GM12878 (cell line): ENCODE data around the gene CLMP. TPM values are rescaled to one million over a fixed set of nuclear protein-coding genes. Genes with fewer than 3 reads are reported as not detected.

Experiments used
- ATAC-seq: fragments of 200-7000 bp; cut with Tn5 transposase; 3 replicates; pipeline ENCODE4 v1.9.1; 2020; ENCODE audit warnings: mild to moderate bottlenecking, moderate library complexity
- BruUV-seq: library from RNA; stranded (reverse); fragments of 400-500 nt; replicated peaks from 2 replicates; lab custom pipeline; 2021; lab: Mats Ljungman, UMichigan
- CTCF ChIA-PET: fragments of 300-600 bp; sonication (Branson Sonifier 250); formaldehyde crosslinking; extraction: SDS; loops from one replicate; lab custom pipeline; 2021; ENCODE audit warnings: inconsistent platforms; lab: Yijun Ruan, JAX
- POLR2A ChIA-PET: fragments of 350-600 bp; formaldehyde crosslinking; extraction: SDS; loops from one replicate; lab custom pipeline; 2021; ENCODE audit warnings: inconsistent platforms; lab: Charles Lee
- RAD21 ChIA-PET: fragments of 300-600 bp; sonication (Branson Sonifier 250); formaldehyde crosslinking; loops from one replicate; lab custom pipeline; 2023; ENCODE audit warnings: antibody characterized with exemption; ENCODE audit not compliant: unreplicated experiment; lab: Charles Lee
- SMC1A ChIA-PET: fragments of 300-600 bp; sonication (Branson Sonifier 250); formaldehyde crosslinking; loops from one replicate; lab custom pipeline; 2023; ENCODE audit not compliant: unreplicated experiment, uncharacterized antibody; lab: Charles Lee
- DNase-seq: peaks from one replicate; pipeline ENCODE4 v3.0.0-alpha.2; 2011; ENCODE audit warnings: low read depth, low spot score
- FAIRE-seq: peaks from 3 replicates; lab custom pipeline; 2011; peaks lifted over from hg19 to GRCh38; lab: Jason Lieb, UNC
- H2AFZ ChIP-seq: 2 replicates; pipeline ENCODE4 v1.6.0; 2011; ENCODE audit warnings: low read depth, low read length, control low read depth; ENCODE audit not compliant: control insufficient read depth
- H3K27ac ChIP-seq: 2 replicates; pipeline ENCODE4 v1.5.1; 2011; ENCODE audit warnings: control low read depth; ENCODE audit not compliant: control insufficient read depth, insufficient read depth
- H3K27me3 ChIP-seq, 2 experiments: replicated peaks in 1 of 2; 2 replicates each; pipeline versions ENCODE4 v1.6.0 to v1.6.1; 2011; ENCODE audit warnings: low read length in 1 of 2; ENCODE audit not compliant: control insufficient read depth in 2 of 2, insufficient read depth in 2 of 2
- H3K36me3 ChIP-seq, 2 experiments: 2 replicates each; pipeline ENCODE4 v1.5.1; 2011; ENCODE audit warnings: low read length in 1 of 2; ENCODE audit not compliant: control insufficient read depth in 2 of 2, insufficient read depth in 2 of 2
- H3K4me1 ChIP-seq: 2 replicates; pipeline ENCODE4 v1.6.1; 2011; ENCODE audit warnings: mild to moderate bottlenecking, low read length, moderate library complexity, mixed read lengths; ENCODE audit not compliant: control insufficient read depth, insufficient read depth
- H3K4me2 ChIP-seq: 2 replicates; pipeline ENCODE4 v1.6.0; 2011; ENCODE audit warnings: control low read depth; ENCODE audit not compliant: control insufficient read depth, insufficient read depth
- H3K4me3 ChIP-seq: fragments of 200-600 bp; sonication (generic); 2 replicates; pipeline ENCODE4 v1.5.1; 2016
- H3K79me2 ChIP-seq: 2 replicates; pipeline ENCODE4 v1.6.0; 2011; ENCODE audit warnings: low read length; ENCODE audit not compliant: control insufficient read depth, insufficient read depth
- H3K9ac ChIP-seq: 2 replicates; pipeline ENCODE4 v1.8.0; 2011; ENCODE audit warnings: low read length, control low read depth, mixed read lengths; ENCODE audit not compliant: control insufficient read depth, insufficient read depth
- H3K9me3 ChIP-seq: replicated peaks from 3 replicates; pipeline ENCODE4 v1.5.1; 2011; ENCODE audit warnings: mild to moderate bottlenecking, low read length; ENCODE audit not compliant: control insufficient read depth, insufficient read depth
- H4K20me1 ChIP-seq: 2 replicates; pipeline ENCODE4 v1.6.0; 2011; ENCODE audit not compliant: control insufficient read depth, insufficient read depth
- IKZF1 ChIP-seq: fragments of 450-650 bp; conservative IDR thresholded peaks from 2 replicates; pipeline ENCODE4 v1.6.1; 2017; ENCODE audit warnings: antibody characterized with exemption, mild to moderate bottlenecking
- YY1 ChIP-seq: IDR thresholded peaks from 2 replicates; pipeline ENCODE4 v1.6.1; 2011; ENCODE audit warnings: low read depth, mild to moderate bottlenecking, low read length
- WGBS: methylation state at CpG from one replicate; pipeline ENCODE4 v1.1.6; 2016; ENCODE audit warnings: low lambda C conversion rate; ENCODE audit not compliant: insufficient replicate concordance, insufficient coverage; ENCODE audit errors: missing lambda C conversion rate; 5-methylcytosine and 5-hydroxymethylcytosine counted together
- in situ Hi-C: fragments of 300-500 bp; cut with MboI; formaldehyde crosslinking; loops from 9 replicates; pipeline ENCODE4 v1.14.3; 2018; ENCODE audit warnings: mixed read lengths
- intact Hi-C: fragments of 100-400 bp; cut with micrococcal nuclease; formaldehyde crosslinking; loops from one replicate; pipeline ENCODE4 v1.14.2; 2022; ENCODE audit not compliant: unreplicated experiment
- polyA plus RNA-seq, 11 experiments: library from polyadenylated mRNA; depleted of rRNA in 4 of 11; unstranded in 6 of 11; stranded (reverse) in 5 of 11; fragments of >200 nt; fragmentation: Nextera tagmentation in 4 of 11; fragmentation: Illumina TruSeq in 1 of 11; extraction: Ambion mirVana in 4 of 11; extraction: Trizol in 1 of 11; gene quantifications; 1 replicate in 1 of 11; 2 replicates in 10 of 11; pipeline versions ENCODE4 v1.2.1 to v1.2.3, GENCODE V29; 2011 to 2016; ENCODE audit warnings: inconsistent platforms in 2 of 11, missing spikeins in 2 of 11, low read depth in 1 of 11
- total RNA-seq, 4 experiments: library from RNA; depleted of rRNA in 3 of 4; stranded (reverse); fragments of >200 nt in 3 of 4; fragmentation: Illumina TruSeq in 1 of 4; extraction: Trizol in 1 of 4; gene quantifications; 2 replicates each; pipeline versions ENCODE4 v1.2.1 to v1.2.3, GENCODE V29; 2013 to 2021

CLMP gene
- total and polyA plus RNA-seq, 10 of the 15 experiments (the other 5 are each of a cell fraction or from before 2014, with no cell fraction given), result 0.01 to 0.71 (median 0.20) TPM; not detected in 4

DNA sequence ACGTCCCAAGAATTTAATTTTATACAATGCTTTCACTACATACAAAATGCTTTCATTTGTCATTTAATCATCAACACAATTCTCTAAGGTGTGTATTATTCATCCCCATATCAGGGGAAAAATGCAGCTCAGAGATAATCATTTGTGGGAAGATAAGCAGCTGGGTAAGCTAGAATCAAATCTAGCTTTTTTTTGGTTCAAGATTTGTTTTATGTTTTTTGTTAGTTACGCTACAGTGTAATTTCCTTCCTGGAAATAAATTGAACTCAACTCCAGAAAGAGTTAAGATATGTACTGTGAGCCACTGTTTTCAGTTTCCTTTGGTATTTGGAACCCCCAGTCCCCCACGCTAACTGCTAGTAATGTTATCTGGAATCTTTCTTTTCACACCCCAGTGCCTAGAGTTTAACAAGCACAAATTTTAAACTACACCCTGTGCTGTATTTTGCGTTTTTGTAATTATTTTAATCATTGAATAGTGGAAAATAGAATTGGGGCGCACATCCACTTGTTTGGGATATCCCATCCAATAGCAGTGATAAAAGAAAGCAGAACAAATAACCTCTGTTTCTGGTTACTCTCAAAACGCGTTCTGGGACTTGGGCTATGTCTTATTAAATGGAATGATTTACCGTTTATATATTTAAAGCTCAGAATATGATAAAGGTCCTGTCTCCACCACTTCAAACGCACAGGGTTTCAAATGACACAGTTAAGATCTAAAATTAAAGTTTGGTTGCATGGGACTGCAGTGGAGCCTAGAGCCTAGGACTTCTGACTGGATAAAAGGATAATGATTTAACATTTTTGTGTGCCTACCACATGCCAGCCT lies 131.0 kb downstream of the CLMP start:
- peaks cover 12% of the 10 kb centered on the region; the same call in 1 of the 2 replicates for H4K20me1 ChIP-seq
- TF ChIP-seq YY1 (no peak), IKZF1 (0 out of 2 replicates have a peak, but pooled peaks have one; percentile 1)
- ChIA-PET CTCF (interaction anchor here (1.0 to 3.3 kb wide), 9 partner anchors 9 to 212 kb away, joined by 3 to 22 read pairs (median 6); no protein-coding TSS in a partner anchor), SMC1A (interaction anchor here (0.7 to 1.9 kb wide), 8 partner anchors 9 to 318 kb away, joined by 3 to 7 read pairs (median 3); no protein-coding TSS in a partner anchor), POLR2A (interaction anchor here (0.6 to 3.8 kb wide), 5 partner anchors 10 to 294 kb away, joined by 3 to 9 read pairs (median 3); no protein-coding TSS in a partner anchor), RAD21 (interaction anchor here (1.0 to 1.7 kb wide), 9 partner anchors 9 to 212 kb away, joined by 3 to 8 read pairs (median 3); no protein-coding TSS in a partner anchor)
- DNase-seq (no peak), ATAC-seq (no peak), FAIRE-seq (no peak)
- no peaks in the 10 kb centered on the region; the same call in 2 of the 3 replicates for H3K9me3 ChIP-seq
- H3K27me3 ChIP-seq, result no peaks in the 10 kb centered on the region
- H3K4me3 ChIP-seq, result peak overlapping the region; percentile 73
- peaks cover 22% of the 10 kb centered on the region for H3K4me1 ChIP-seq
- in situ Hi-C loops (loop anchor here (25.0 kb wide), 1 partner anchor 1602 kb away; the partner anchor contains the start of genes SORL1 and SORL1-AS1), intact Hi-C loops (loop anchor here (5.0 to 10.0 kb wide), 2 partner anchors 341 to 1772 kb away; partner anchors contain the start of gene SC5D)
- peaks cover 10 to 17% of the 10 kb centered on the region in 2 experiments for H3K36me3 ChIP-seq
- no TSS peak for BruUV-seq
- peak overlapping the region; percentile 98 for H3K4me2 ChIP-seq
- H3K27ac ChIP-seq, result peak overlapping the region; percentile 100
- H2AFZ ChIP-seq, result no peak overlapping the region
- peak overlapping the region; percentile 98 for H3K9ac ChIP-seq
- H3K79me2 ChIP-seq, result peaks cover 67% of the 10 kb centered on the region
- 14% methylated on average over 9 of the region's 9 CpGs for WGBS
